Parathyroid adenoma (tissue), 2 donors: ENCODE results near the gene KLK15.

Experiments
- H2AFZ ChIP-seq: fragments of 300-600 bp; sonication (generic); one replicate; pipeline ENCODE4 v1.7.0; 2017; ENCODE audit warnings: antibody characterized with exemption, mild to moderate bottlenecking
- H3K27ac ChIP-seq: fragments of 300-600 bp; sonication (generic); one replicate; pipeline ENCODE4 v1.7.0; 2017
- H3K27me3 ChIP-seq: fragments of 300-600 bp; sonication (generic); one replicate; pipeline ENCODE4 v1.7.0; 2017; ENCODE audit warnings: low read length; ENCODE audit not compliant: control insufficient read depth, insufficient read depth
- H3K36me3 ChIP-seq: fragments of 300-600 bp; sonication (generic); one replicate; pipeline ENCODE4 v1.7.0; 2017; ENCODE audit warnings: low read length; ENCODE audit not compliant: control insufficient read depth, insufficient read depth
- H3K4me1 ChIP-seq: fragments of 300-600 bp; sonication (generic); one replicate; pipeline ENCODE4 v1.7.0; 2017; ENCODE audit warnings: control low read depth
- H3K4me2 ChIP-seq: fragments of 300-600 bp; sonication (generic); one replicate; pipeline ENCODE4 v1.7.0; 2017; ENCODE audit warnings: low read length
- H3K4me3 ChIP-seq: fragments of 300-600 bp; sonication (generic); one replicate; pipeline ENCODE4 v1.7.0; 2017; ENCODE audit warnings: low read depth, low read length
- H3K79me2 ChIP-seq: fragments of 300-600 bp; sonication (generic); one replicate; pipeline ENCODE4 v1.7.0; 2017; ENCODE audit warnings: control low read depth
- H3K9ac ChIP-seq: fragments of 300-600 bp; sonication (generic); one replicate; pipeline ENCODE4 v1.7.0; 2017; ENCODE audit warnings: mild to moderate bottlenecking
- H3K9me3 ChIP-seq: fragments of 300-600 bp; sonication (generic); one replicate; pipeline ENCODE4 v1.7.0; 2017; ENCODE audit warnings: low read length; ENCODE audit not compliant: control insufficient read depth
- CTCF ChIP-seq: fragments of 300-600 bp; sonication (generic); IDR thresholded peaks from one replicate; pipeline ENCODE4 v1.7.0; 2017; ENCODE audit warnings: antibody characterized with exemption, mild to moderate bottlenecking
- donor health status: primary hyperparathyroidism.

The KLK15 gene

GRCh38 chr19:50780753-50781435, 52.5 kb downstream of the KLK15 start:
- Histone ChIP-seq H2AFZ (no peak overlapping the region), H3K27me3 (no peaks in the 10 kb centered on the region), H3K4me3 (no peak overlapping the region), H3K4me1 (no peaks in the 10 kb centered on the region), H3K36me3 (no peaks in the 10 kb centered on the region), H3K9me3 (no peaks in the 10 kb centered on the region), H3K4me2 (no peak overlapping the region), H3K27ac (no peak overlapping the region), H3K9ac (no peak overlapping the region), H3K79me2 (no peaks in the 10 kb centered on the region)
- no peak for TF ChIP-seq CTCF

- no peak overlapping the region for H3K4me2 ChIP-seq
- H3K9ac ChIP-seq, result no peak overlapping the region
- H3K4me1 ChIP-seq, result no peaks in the 10 kb centered on the region
- H3K79me2 ChIP-seq, result no peaks in the 10 kb centered on the region
- TF ChIP-seq CTCF, result no peak
- H2AFZ ChIP-seq, result no peak overlapping the region
- no peak overlapping the region for H3K4me3 ChIP-seq
- no peaks in the 10 kb centered on the region for H3K36me3 ChIP-seq
- H3K9me3 ChIP-seq, result no peaks in the 10 kb centered on the region
- no peak overlapping the region for H3K27ac ChIP-seq
- H3K27me3 ChIP-seq, result no peaks in the 10 kb centered on the region
These were observed 53.6 kb downstream of the KLK15 start for GRCh38 chr19:50779504-50780457.

GRCh38 chr19:50778906-50779430, 54.4 kb downstream of the KLK15 start:
- Histone ChIP-seq H2AFZ (no peak overlapping the region), H3K27me3 (no peaks in the 10 kb centered on the region), H3K79me2 (no peaks in the 10 kb centered on the region), H3K27ac (no peak overlapping the region), H3K9ac (no peak overlapping the region), H3K4me2 (no peak overlapping the region), H3K4me3 (no peak overlapping the region), H3K9me3 (no peaks in the 10 kb centered on the region), H3K4me1 (no peaks in the 10 kb centered on the region), H3K36me3 (no peaks in the 10 kb centered on the region)
- TF ChIP-seq CTCF, result no peak

GRCh38 chr19:50777830-50778303, 55.5 kb downstream of the KLK15 start:
- no peak overlapping the region for H3K27ac ChIP-seq
- no peaks in the 10 kb centered on the region for H3K4me1 ChIP-seq
- H3K27me3 ChIP-seq, result no peaks in the 10 kb centered on the region
- H3K4me2 ChIP-seq, result peak overlapping the region; percentile 35
- H2AFZ ChIP-seq, result peak overlapping the region; percentile 25
- H3K36me3 ChIP-seq, result no peaks in the 10 kb centered on the region
- H3K79me2 ChIP-seq, result no peaks in the 10 kb centered on the region
- H3K4me3 ChIP-seq, result no peak overlapping the region
- no peak for TF ChIP-seq CTCF
- no peaks in the 10 kb centered on the region for H3K9me3 ChIP-seq
- H3K9ac ChIP-seq, result no peak overlapping the region
